ENCODE data around the gene MPPED1.

GRCh38 chr22:43514476-43515157, 102.8 kb downstream of the MPPED1 start:
- TF ChIP-seq CTCF (IDR thresholded peaks at IDR 0.05) (no peak), POLR2A (IDR thresholded peaks at IDR 0.05) (no peak), POLR2AphosphoS5 (IDR thresholded peaks at IDR 0.05) (no peak), EP300 (IDR thresholded peaks at IDR 0.05) (no peak)

All from suprapubic skin (tissue), 4 donors.